ENCODE results near the gene SNAPC5. TPM values are rescaled to one million over a fixed set of nuclear protein-coding genes. Genes with fewer than 3 reads are reported as not detected.

Gene SNAPC5
- total and polyA plus RNA-seq, 2 experiments from 2014 or later, result 21.2 to 43.2 TPM

DNA sequence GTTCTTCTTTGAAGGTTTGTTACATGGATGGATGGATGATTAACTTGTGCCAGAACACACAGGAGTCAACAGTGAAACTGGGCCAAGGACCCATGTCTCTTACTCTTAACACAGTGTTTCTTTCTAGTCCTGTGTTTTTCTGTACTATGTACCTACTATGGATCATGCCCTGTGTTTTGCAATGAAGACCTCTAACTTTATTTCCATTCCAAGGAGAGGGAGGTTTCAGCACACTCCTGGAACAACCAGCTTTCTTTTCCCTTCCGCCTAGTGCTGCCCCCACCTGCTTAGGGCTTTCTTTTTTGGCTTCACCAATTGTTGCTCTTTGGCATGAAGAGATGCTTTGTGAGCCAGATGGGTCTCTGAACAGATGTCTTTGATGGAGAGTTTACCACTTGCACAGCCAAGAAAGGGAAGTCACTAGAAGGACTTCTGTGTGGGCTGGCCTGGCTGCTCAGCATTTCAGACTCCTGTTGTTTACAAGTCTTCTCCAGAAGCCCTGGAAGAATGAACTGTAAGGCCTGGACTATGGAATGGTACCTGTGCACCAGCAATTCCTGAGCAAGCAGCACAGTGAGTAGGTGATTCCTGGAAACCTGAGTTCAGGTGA is 44.5 kb downstream of the SNAPC5 start (continued):
- TF ChIP-seq, protein P1, sequence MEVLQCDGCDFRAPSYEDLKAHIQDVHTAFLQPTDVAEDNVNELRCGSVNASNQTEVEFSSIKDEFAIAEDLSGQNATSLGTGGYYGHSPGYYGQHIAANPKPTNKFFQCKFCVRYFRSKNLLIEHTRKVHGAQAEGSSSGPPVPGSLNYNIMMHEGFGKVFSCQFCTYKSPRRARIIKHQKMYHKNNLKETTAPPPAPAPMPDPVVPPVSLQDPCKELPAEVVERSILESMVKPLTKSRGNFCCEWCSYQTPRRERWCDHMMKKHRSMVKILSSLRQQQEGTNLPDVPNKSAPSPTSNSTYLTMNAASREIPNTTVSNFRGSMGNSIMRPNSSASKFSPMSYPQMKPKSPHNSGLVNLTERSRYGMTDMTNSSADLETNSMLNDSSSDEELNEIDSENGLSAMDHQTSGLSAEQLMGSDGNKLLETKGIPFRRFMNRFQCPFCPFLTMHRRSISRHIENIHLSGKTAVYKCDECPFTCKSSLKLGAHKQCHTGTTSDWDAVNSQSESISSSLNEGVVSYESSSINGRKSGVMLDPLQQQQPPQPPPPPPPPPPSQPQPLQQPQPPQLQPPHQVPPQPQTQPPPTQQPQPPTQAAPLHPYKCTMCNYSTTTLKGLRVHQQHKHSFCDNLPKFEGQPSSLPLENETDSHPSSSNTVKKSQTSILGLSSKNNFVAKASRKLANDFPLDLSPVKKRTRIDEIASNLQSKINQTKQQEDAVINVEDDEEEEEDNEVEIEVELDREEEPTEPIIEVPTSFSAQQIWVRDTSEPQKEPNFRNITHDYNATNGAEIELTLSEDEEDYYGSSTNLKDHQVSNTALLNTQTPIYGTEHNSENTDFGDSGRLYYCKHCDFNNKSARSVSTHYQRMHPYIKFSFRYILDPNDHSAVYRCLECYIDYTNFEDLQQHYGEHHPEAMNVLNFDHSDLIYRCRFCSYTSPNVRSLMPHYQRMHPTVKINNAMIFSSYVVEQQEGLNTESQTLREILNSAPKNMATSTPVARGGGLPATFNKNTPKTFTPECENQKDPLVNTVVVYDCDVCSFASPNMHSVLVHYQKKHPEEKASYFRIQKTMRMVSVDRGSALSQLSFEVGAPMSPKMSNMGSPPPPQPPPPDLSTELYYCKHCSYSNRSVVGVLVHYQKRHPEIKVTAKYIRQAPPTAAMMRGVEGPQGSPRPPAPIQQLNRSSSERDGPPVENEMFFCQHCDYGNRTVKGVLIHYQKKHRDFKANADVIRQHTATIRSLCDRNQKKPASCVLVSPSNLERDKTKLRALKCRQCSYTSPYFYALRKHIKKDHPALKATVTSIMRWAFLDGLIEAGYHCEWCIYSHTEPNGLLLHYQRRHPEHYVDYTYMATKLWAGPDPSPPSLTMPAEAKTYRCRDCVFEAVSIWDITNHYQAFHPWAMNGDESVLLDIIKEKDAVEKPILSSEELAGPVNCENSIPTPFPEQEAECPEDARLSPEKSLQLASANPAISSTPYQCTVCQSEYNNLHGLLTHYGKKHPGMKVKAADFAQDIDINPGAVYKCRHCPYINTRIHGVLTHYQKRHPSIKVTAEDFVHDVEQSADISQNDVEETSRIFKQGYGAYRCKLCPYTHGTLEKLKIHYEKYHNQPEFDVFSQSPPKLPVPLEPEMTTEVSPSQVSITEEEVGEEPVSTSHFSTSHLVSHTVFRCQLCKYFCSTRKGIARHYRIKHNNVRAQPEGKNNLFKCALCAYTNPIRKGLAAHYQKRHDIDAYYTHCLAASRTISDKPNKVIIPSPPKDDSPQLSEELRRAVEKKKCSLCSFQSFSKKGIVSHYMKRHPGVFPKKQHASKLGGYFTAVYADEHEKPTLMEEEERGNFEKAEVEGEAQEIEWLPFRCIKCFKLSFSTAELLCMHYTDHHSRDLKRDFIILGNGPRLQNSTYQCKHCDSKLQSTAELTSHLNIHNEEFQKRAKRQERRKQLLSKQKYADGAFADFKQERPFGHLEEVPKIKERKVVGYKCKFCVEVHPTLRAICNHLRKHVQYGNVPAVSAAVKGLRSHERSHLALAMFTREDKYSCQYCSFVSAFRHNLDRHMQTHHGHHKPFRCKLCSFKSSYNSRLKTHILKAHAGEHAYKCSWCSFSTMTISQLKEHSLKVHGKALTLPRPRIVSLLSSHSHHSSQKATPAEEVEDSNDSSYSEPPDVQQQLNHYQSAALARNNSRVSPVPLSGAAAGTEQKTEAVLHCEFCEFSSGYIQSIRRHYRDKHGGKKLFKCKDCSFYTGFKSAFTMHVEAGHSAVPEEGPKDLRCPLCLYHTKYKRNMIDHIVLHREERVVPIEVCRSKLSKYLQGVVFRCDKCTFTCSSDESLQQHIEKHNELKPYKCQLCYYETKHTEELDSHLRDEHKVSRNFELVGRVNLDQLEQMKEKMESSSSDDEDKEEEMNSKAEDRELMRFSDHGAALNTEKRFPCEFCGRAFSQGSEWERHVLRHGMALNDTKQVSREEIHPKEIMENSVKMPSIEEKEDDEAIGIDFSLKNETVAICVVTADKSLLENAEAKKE (CRISPR knock-in tag; IDR thresholded peaks at IDR 0.05), result no peak
- no peak for TF ChIP-seq ZNF114 (CRISPR knock-in tag; IDR thresholded peaks at IDR 0.05)
- TF ChIP-seq JUNB (IDR thresholded peaks at IDR 0.05; ENCODE audit: unreplicated experiment), result no peak
- TF ChIP-seq, protein P2, sequence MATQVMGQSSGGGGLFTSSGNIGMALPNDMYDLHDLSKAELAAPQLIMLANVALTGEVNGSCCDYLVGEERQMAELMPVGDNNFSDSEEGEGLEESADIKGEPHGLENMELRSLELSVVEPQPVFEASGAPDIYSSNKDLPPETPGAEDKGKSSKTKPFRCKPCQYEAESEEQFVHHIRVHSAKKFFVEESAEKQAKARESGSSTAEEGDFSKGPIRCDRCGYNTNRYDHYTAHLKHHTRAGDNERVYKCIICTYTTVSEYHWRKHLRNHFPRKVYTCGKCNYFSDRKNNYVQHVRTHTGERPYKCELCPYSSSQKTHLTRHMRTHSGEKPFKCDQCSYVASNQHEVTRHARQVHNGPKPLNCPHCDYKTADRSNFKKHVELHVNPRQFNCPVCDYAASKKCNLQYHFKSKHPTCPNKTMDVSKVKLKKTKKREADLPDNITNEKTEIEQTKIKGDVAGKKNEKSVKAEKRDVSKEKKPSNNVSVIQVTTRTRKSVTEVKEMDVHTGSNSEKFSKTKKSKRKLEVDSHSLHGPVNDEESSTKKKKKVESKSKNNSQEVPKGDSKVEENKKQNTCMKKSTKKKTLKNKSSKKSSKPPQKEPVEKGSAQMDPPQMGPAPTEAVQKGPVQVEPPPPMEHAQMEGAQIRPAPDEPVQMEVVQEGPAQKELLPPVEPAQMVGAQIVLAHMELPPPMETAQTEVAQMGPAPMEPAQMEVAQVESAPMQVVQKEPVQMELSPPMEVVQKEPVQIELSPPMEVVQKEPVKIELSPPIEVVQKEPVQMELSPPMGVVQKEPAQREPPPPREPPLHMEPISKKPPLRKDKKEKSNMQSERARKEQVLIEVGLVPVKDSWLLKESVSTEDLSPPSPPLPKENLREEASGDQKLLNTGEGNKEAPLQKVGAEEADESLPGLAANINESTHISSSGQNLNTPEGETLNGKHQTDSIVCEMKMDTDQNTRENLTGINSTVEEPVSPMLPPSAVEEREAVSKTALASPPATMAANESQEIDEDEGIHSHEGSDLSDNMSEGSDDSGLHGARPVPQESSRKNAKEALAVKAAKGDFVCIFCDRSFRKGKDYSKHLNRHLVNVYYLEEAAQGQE (IDR thresholded peaks at IDR 0.05; ENCODE audit: unreplicated experiment), result no peak
- TF ChIP-seq, protein P3, sequence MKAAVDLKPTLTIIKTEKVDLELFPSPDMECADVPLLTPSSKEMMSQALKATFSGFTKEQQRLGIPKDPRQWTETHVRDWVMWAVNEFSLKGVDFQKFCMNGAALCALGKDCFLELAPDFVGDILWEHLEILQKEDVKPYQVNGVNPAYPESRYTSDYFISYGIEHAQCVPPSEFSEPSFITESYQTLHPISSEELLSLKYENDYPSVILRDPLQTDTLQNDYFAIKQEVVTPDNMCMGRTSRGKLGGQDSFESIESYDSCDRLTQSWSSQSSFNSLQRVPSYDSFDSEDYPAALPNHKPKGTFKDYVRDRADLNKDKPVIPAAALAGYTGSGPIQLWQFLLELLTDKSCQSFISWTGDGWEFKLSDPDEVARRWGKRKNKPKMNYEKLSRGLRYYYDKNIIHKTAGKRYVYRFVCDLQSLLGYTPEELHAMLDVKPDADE (IDR thresholded peaks at IDR 0.05), result no peak
- TF ChIP-seq ZNF331 (CRISPR knock-in tag; IDR thresholded peaks at IDR 0.05; ENCODE audit: low read depth), result no peak
- no peak for TF ChIP-seq CREB1 (CRISPR knock-in tag; IDR thresholded peaks at IDR 0.05; ENCODE audit: low read depth)
